HG03442 (cell line): ENCODE results near the gene HHATL.

Experiments used
- ATAC-seq: cut with Tn5 transposase; IDR thresholded peaks from one replicate; pipeline ENCODE4 v1.9.1; 2021; ENCODE audit warnings: mild to moderate bottlenecking, moderate library complexity; ENCODE audit not compliant: unreplicated experiment

Gene HHATL

DNA sequence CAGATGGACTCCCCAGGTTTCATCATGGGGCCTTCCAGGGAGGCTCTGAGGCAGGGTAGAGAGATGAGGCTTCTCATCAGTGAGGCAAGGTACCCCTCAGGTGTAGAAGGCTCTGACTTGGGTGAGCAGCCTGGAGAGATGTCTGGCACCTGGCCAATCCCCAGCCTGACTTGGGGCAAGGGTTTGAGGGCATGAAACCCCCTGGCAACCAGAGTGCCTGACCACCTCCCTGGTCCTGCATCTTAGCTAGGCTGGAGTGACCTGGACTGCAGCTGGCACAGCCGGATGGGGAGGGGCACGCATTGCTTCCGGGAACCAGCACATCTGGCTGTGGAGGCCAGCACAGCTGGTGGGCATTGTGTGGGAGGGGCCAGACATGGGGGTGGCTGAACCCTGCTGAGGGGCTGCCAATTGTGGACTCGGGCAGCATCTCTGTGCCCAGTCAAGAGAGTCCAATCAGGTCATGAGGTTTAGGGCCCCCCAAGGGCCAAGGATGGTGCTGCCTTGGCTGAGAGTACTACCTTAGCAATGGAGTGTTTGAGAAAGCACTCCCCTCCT, 47.2 kb downstream of the HHATL start:
- ATAC-seq = no peak

- ATAC-seq = no peak
Measured at GRCh38 chr3:42654331-42655201, 48.0 kb downstream of the HHATL start.

GRCh38 chr3:42653560-42654330, 48.9 kb downstream of the HHATL start, which contains the start of gene ZBTB47:
ZBTB47 (plus strand) TSS chr3:42653697; CDS start chr3:42658356, 4,659 bp downstream.
- ATAC-seq = no peak

DNA sequence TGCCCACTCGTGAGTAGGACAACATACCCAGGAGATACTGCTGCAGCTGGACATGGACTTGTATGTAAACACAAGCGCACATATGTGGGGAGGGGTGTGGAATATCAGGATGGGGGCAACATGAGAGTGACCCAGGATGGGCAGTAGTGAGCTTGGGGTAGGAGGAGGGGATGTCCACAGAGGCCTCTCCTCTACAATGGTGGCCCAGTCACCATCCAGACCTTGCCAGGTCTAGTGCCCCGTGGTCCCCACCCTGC, 49.4 kb downstream of the HHATL start:
- ATAC-seq = no peak

- ATAC-seq = peak; percentile 63
Measured at GRCh38 chr3:42652611-42653302, 49.8 kb downstream of the HHATL start.

DNA sequence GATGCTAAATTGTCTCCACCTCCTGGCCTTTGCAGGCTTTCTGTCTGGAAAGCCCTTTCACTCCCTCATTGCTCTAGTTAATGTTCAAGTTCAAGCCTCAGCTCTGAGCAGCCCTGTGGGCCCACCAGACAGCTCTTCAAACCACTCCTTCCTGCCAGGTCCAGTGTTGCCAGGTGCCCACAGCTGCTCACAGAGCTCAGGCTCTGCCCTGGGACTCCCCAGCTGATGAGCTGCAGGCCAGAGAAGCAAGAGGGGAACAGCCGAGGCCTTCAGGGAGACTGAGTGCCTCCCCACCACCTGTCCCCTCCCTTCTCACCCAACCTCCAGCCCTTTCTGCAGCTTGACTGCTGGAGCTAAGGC, 50.4 kb downstream of the HHATL start:
- ATAC-seq = peak; percentile 6

DNA sequence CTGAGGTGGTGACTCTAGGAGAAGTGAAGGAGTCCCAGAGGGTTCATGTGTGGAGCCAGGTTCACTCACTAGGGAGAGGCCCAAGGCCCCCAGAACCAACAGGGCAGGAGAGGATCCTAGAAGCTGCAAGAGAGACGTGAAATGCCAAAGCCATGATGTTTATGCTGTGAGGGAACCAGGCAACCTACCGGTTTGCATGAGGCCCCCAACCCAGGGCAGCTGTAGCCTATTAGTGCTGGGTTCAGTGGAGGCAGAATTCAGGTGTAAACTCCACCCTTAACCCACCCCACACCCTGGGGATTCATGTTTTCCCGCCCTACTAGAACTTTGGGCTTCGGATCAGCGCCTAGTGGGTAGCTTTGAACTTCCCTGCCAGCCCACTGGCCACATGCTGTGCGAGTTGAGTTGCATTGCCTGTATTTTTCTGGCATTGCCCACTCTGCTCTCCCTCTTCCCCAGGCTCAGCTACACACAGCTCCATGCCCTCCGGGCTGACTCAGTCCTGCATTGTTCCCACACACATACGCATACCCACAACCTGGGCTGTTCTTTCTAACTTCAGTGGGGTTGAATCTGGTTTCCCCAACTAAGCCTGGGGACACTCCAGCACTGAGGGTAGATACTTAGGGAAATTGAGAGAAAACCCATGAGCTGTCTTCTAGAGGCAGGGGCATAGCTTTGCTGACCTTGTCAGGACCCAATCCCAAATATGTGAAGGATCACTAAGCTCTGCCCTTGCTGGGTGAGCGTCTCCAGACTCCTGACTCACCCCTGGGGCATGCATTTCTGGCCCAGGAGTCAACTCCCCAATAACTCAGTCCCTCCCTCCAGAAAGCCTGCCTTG, 51.1 kb downstream of the HHATL start:
- ATAC-seq = no peak

DNA sequence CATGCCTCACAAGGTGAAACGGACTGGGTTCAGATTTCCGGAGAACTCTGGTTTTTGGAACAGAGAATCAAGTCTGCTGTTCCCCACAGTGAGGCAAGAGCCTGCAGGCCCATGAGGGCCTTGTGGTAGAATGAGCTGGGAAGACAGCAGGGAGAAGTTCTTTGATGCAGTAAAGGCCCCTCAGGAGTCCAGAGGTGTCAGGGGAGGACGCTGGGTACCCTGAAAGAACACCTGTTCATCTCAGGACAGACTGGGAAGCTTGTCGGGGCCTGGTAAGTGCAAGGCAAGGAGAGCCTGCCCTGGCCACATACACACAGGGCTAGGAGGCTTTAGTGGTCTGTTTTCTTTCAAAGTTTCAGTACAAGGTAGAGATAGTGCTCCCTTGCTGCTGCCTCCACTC, 52.8 kb downstream of the HHATL start:
- no peak for ATAC-seq

- ATAC-seq = no peak
Measured at GRCh38 chr3:42649006-42649405, 53.6 kb downstream of the HHATL start.

DNA sequence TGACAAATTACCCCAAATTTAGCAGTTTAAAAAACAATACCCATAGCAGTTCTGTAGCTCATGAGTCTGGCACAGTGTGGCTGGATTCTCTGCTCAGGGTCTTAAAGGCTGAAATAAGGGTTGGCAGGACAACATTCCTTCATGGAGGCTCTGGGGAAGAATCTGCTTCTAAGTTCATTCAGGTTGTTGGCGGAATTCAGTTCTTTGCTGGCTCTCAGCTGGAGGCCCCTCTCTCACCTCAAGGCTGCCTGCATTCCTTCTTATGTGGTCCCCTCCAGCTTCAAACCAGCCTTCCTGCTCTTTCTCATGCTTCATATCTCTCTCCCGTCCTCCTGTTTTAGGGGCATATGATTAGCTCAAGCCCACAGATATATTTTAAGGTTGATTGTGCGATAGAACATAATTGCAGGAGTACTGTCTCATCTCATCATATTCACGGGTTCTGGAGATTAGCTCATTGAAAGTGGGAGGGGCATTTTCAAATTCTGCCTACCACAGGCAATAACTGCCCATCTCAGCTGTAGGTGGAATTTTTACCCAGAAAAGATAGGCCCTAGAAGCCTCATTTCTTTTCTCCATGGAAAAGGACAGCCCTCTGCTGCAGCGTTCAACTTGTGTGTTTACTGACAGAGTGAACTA, 54.7 kb downstream of the HHATL start:
- no peak for ATAC-seq
